C1 segment of cervical spinal cord (tissue), 14 donors: ENCODE data around the gene NOTCH1.

Experiments used
- DNase-seq, 14 donors: peaks; one replicate each; lab custom pipeline; 2025; lab: John Stamatoyannopoulos, UW

Gene NOTCH1

GRCh38 chr9:136545692-136545964, 220 bp downstream of the NOTCH1 start:
- no peak for DNase-seq

- peak in 4 of 14 donors; percentile 58 to 70 (median 66) for DNase-seq
Observed at GRCh38 chr9:136544964-136545691, 720 bp downstream of the NOTCH1 start.

GRCh38 chr9:136544548-136544963, 1.3 kb downstream of the NOTCH1 start:
- DNase-seq, result peak in 11 of 14 donors; percentile 12 to 89 (median 77)

GRCh38 chr9:136543830-136544547, 1.9 kb downstream of the NOTCH1 start:
- DNase-seq, result peak in 12 of 14 donors; percentile 28 to 88 (median 79)

- DNase-seq, result no peak
Observed at GRCh38 chr9:136543280-136543679, 2.6 kb downstream of the NOTCH1 start.

GRCh38 chr9:136542241-136543040, 3.4 kb downstream of the NOTCH1 start:
- DNase-seq, result peak in 10 of 14 donors; percentile 28 to 75 (median 45)

GRCh38 chr9:136541709-136542108, 4.1 kb downstream of the NOTCH1 start:
- peak in 3 of 14 donors; percentile 23 to 59 (median 50) for DNase-seq

- peak in 1 of 14 donors; percentile 55 for DNase-seq
Observed at GRCh38 chr9:136541179-136541578, 4.7 kb downstream of the NOTCH1 start.

- peak in 10 of 14 donors; percentile 26 to 82 (median 60) for DNase-seq
Observed at GRCh38 chr9:136539427-136540421, 6.1 kb downstream of the NOTCH1 start.

- DNase-seq, result peak in 4 of 14 donors; percentile 30 to 66 (median 46)
Observed at GRCh38 chr9:136538599-136539426, 7.0 kb downstream of the NOTCH1 start.

- no peak for DNase-seq
Observed at GRCh38 chr9:136537896-136538598, 7.8 kb downstream of the NOTCH1 start.

GRCh38 chr9:136537411-136537810, 8.4 kb downstream of the NOTCH1 start:
- DNase-seq, result no peak

GRCh38 chr9:136536721-136537241, 9.1 kb downstream of the NOTCH1 start:
- DNase-seq, result no peak

- DNase-seq, result no peak
Observed at GRCh38 chr9:136536051-136536720, 9.7 kb downstream of the NOTCH1 start.

GRCh38 chr9:136535070-136535469, 10.8 kb downstream of the NOTCH1 start:
- no peak for DNase-seq

- DNase-seq, result no peak
Observed at GRCh38 chr9:136534366-136534765, 11.5 kb downstream of the NOTCH1 start.

GRCh38 chr9:136533775-136534157, 12.1 kb downstream of the NOTCH1 start:
- peak in 1 of 14 donors; percentile 49 for DNase-seq
